HepG2 (cell line): Measurements from ENCODE around the gene PACS1. TPM values are rescaled to one million over a fixed set of nuclear protein-coding genes. Genes with fewer than 3 reads are reported as not detected.
A peak's percentile ranks its signal among the peaks of the same experiment; 100 is the strongest.

Experiments
- ELF3 ChIP-seq: IDR thresholded peaks from 2 replicates; pipeline ENCODE4 v1.6.1; 2016; ENCODE audit warnings: missing genetic modification reagents, missing compliant biosample characterization
- FIP1L1 ChIP-seq: fragments of 200-400 bp; formaldehyde crosslinking; IDR thresholded peaks from 2 replicates; pipeline ENCODE4 v1.6.1; 2018; ENCODE audit warnings: low read depth, mild to moderate bottlenecking, low read length, moderate library complexity, borderline replicate concordance; ENCODE audit not compliant: insufficient read depth
- FOSL1 ChIP-seq: sonication (generic); formaldehyde crosslinking; IDR thresholded peaks from 2 replicates; pipeline ENCODE4 v1.9.0; 2021; ENCODE audit warnings: missing genetic modification reagents, borderline replicate concordance
- FOXK1 ChIP-seq: sonication (generic); formaldehyde crosslinking; IDR thresholded peaks from 2 replicates; pipeline ENCODE4 v1.4.0; 2020; ENCODE audit warnings: low read depth, missing genetic modification reagents, borderline replicate concordance
- IRF2 ChIP-seq: IDR thresholded peaks from 2 replicates; pipeline ENCODE4 v1.6.1; 2018; ENCODE audit warnings: missing genetic modification reagents, missing compliant biosample characterization
- RELA ChIP-seq: sonication (generic); formaldehyde crosslinking; IDR thresholded peaks from 2 replicates; pipeline ENCODE4 v1.4.0; 2020; ENCODE audit warnings: missing genetic modification reagents
- SIN3A ChIP-seq: IDR thresholded peaks from 2 replicates; pipeline ENCODE4 v1.6.1; 2011; ENCODE audit warnings: low read depth, mild to moderate bottlenecking, control low read depth, low read length, borderline replicate concordance
- TSC22D2 ChIP-seq: sonication (generic); formaldehyde crosslinking; IDR thresholded peaks from 2 replicates; pipeline ENCODE4 v1.5.1; 2020; ENCODE audit warnings: missing genetic modification reagents, mild to moderate bottlenecking, borderline replicate concordance
- XBP1 ChIP-seq: sonication (generic); formaldehyde crosslinking; IDR thresholded peaks from 2 replicates; pipeline ENCODE4 v1.5.0; 2020; ENCODE audit warnings: missing genetic modification reagents
- ZFY ChIP-seq: sonication (generic); formaldehyde crosslinking; IDR thresholded peaks from 2 replicates; pipeline ENCODE4 v1.4.0; 2020; ENCODE audit warnings: missing genetic modification reagents
- ZNF333 ChIP-seq: sonication (generic); formaldehyde crosslinking; IDR thresholded peaks from 2 replicates; pipeline ENCODE4 v1.4.0; 2020; ENCODE audit warnings: mild to moderate bottlenecking, missing genetic modification reagents, borderline replicate concordance
- ZNF558 ChIP-seq: sonication (generic); formaldehyde crosslinking; IDR thresholded peaks from 2 replicates; pipeline ENCODE4 v1.9.0; 2022; ENCODE audit warnings: mild to moderate bottlenecking, missing genetic modification reagents, borderline replicate concordance
- ZNF672 ChIP-seq: sonication (generic); formaldehyde crosslinking; IDR thresholded peaks from 2 replicates; pipeline ENCODE4 v1.8.1; 2022; ENCODE audit warnings: missing genetic modification reagents
- ZNF713 ChIP-seq: sonication (generic); formaldehyde crosslinking; IDR thresholded peaks from 2 replicates; pipeline ENCODE4 v1.4.0; 2020; ENCODE audit warnings: mild to moderate bottlenecking, missing genetic modification reagents
- ZNF761 ChIP-seq: sonication (generic); formaldehyde crosslinking; conservative IDR thresholded peaks from 2 replicates; pipeline ENCODE4 v1.4.0; 2020; ENCODE audit warnings: mild to moderate bottlenecking, missing genetic modification reagents
- polyA plus RNA-seq, 8 experiments: library from polyadenylated mRNA; depleted of rRNA in 3 of 8; stranded (reverse) in 7 of 8; unstranded in 1 of 8; fragments of >200 nt; fragmentation: Illumina TruSeq in 4 of 8; extraction: Trizol in 4 of 8; gene quantifications; 2 replicates each; pipeline versions ENCODE4 v1.2.1 to v1.2.3, GENCODE V29; 2011 to 2016; ENCODE audit warnings: low read depth in 4 of 8, missing spikeins in 1 of 8, mixed read lengths in 1 of 8; ENCODE audit not compliant: insufficient read depth in 1 of 8
- total RNA-seq, 5 experiments: library from RNA; depleted of rRNA; stranded (reverse); fragments of >200 nt; fragmentation: Illumina TruSeq; extraction: Trizol; gene quantifications; 2 replicates each; pipeline ENCODE4 v1.2.3, GENCODE V29; 2016; ENCODE audit warnings: low read depth in 1 of 5
- TF ChIP-seq, protein P1 (sequence below): IDR thresholded peaks from 2 replicates; pipeline ENCODE4 v1.6.1; 2016; ENCODE audit warnings: control low read depth
- TF ChIP-seq, protein P2 (sequence below): sonication (generic); formaldehyde crosslinking; IDR thresholded peaks from 2 replicates; pipeline ENCODE4 v1.4.0; 2020; ENCODE audit warnings: missing genetic modification reagents, borderline replicate concordance
- TF ChIP-seq, protein P3 (sequence below): IDR thresholded peaks from 2 replicates; pipeline ENCODE4 v1.6.1; 2016; ENCODE audit warnings: low read depth, missing genetic modification reagents, missing compliant biosample characterization

The PACS1 gene
- total and polyA plus RNA-seq, 2 of the 13 experiments (the other 11 are each of a cell fraction or from before 2014, with no cell fraction given) = 7.6 to 8.6 TPM

GRCh38 chr11:66289548-66290329 is 219.7 kb downstream of the PACS1 start (continued):
- TF ChIP-seq, protein P1, sequence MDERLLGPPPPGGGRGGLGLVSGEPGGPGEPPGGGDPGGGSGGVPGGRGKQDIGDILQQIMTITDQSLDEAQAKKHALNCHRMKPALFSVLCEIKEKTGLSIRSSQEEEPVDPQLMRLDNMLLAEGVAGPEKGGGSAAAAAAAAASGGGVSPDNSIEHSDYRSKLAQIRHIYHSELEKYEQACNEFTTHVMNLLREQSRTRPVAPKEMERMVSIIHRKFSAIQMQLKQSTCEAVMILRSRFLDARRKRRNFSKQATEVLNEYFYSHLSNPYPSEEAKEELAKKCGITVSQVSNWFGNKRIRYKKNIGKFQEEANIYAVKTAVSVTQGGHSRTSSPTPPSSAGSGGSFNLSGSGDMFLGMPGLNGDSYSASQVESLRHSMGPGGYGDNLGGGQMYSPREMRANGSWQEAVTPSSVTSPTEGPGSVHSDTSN (CRISPR knock-in tag) = no peak
- TF ChIP-seq ZNF558 (CRISPR knock-in tag) (peak; percentile 26; the same call in 1 of the 2 replicates), ZFY (CRISPR knock-in tag) (no peak; the same call in 1 of the 2 replicates), SIN3A (peak; percentile 95), ZNF333 (CRISPR knock-in tag) (peak; percentile 55; the same call in 1 of the 2 replicates), ELF3 (CRISPR knock-in tag) (no peak), FOSL1 (CRISPR knock-in tag) (no peak), FIP1L1 (no peak), FOXK1 (CRISPR knock-in tag) (peak; percentile 46; the same call in 1 of the 2 replicates), ZNF761 (CRISPR knock-in tag) (no peak), IRF2 (peak; percentile 84), ZNF713 (CRISPR knock-in tag) (no peak), RELA (no peak), ZNF672 (no peak), XBP1 (CRISPR knock-in tag) (0 out of 2 replicates have a peak, but pooled peaks have one; percentile 27), TSC22D2 (CRISPR knock-in tag) (0 out of 2 replicates have a peak, but pooled peaks have one; percentile 82)
- TF ChIP-seq, protein P2, sequence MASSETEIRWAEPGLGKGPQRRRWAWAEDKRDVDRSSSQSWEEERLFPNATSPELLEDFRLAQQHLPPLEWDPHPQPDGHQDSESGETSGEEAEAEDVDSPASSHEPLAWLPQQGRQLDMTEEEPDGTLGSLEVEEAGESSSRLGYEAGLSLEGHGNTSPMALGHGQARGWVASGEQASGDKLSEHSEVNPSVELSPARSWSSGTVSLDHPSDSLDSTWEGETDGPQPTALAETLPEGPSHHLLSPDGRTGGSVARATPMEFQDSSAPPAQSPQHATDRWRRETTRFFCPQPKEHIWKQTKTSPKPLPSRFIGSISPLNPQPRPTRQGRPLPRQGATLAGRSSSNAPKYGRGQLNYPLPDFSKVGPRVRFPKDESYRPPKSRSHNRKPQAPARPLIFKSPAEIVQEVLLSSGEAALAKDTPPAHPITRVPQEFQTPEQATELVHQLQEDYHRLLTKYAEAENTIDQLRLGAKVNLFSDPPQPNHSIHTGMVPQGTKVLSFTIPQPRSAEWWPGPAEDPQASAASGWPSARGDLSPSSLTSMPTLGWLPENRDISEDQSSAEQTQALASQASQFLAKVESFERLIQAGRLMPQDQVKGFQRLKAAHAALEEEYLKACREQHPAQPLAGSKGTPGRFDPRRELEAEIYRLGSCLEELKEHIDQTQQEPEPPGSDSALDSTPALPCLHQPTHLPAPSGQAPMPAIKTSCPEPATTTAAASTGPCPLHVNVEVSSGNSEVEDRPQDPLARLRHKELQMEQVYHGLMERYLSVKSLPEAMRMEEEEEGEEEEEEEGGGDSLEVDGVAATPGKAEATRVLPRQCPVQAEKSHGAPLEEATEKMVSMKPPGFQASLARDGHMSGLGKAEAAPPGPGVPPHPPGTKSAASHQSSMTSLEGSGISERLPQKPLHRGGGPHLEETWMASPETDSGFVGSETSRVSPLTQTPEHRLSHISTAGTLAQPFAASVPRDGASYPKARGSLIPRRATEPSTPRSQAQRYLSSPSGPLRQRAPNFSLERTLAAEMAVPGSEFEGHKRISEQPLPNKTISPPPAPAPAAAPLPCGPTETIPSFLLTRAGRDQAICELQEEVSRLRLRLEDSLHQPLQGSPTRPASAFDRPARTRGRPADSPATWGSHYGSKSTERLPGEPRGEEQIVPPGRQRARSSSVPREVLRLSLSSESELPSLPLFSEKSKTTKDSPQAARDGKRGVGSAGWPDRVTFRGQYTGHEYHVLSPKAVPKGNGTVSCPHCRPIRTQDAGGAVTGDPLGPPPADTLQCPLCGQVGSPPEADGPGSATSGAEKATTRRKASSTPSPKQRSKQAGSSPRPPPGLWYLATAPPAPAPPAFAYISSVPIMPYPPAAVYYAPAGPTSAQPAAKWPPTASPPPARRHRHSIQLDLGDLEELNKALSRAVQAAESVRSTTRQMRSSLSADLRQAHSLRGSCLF (CRISPR knock-in tag) = peak; percentile 63; the same call in 1 of the 2 replicates
- TF ChIP-seq, protein P3, sequence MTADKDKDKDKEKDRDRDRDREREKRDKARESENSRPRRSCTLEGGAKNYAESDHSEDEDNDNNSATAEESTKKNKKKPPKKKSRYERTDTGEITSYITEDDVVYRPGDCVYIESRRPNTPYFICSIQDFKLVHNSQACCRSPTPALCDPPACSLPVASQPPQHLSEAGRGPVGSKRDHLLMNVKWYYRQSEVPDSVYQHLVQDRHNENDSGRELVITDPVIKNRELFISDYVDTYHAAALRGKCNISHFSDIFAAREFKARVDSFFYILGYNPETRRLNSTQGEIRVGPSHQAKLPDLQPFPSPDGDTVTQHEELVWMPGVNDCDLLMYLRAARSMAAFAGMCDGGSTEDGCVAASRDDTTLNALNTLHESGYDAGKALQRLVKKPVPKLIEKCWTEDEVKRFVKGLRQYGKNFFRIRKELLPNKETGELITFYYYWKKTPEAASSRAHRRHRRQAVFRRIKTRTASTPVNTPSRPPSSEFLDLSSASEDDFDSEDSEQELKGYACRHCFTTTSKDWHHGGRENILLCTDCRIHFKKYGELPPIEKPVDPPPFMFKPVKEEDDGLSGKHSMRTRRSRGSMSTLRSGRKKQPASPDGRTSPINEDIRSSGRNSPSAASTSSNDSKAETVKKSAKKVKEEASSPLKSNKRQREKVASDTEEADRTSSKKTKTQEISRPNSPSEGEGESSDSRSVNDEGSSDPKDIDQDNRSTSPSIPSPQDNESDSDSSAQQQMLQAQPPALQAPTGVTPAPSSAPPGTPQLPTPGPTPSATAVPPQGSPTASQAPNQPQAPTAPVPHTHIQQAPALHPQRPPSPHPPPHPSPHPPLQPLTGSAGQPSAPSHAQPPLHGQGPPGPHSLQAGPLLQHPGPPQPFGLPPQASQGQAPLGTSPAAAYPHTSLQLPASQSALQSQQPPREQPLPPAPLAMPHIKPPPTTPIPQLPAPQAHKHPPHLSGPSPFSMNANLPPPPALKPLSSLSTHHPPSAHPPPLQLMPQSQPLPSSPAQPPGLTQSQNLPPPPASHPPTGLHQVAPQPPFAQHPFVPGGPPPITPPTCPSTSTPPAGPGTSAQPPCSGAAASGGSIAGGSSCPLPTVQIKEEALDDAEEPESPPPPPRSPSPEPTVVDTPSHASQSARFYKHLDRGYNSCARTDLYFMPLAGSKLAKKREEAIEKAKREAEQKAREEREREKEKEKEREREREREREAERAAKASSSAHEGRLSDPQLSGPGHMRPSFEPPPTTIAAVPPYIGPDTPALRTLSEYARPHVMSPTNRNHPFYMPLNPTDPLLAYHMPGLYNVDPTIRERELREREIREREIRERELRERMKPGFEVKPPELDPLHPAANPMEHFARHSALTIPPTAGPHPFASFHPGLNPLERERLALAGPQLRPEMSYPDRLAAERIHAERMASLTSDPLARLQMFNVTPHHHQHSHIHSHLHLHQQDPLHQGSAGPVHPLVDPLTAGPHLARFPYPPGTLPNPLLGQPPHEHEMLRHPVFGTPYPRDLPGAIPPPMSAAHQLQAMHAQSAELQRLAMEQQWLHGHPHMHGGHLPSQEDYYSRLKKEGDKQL (CRISPR knock-in tag) = no peak
